Spleen (tissue), 11 donors: ENCODE data around the gene MRPS9. TPM values are rescaled to one million over a fixed set of nuclear protein-coding genes. Genes with fewer than 3 reads are reported as not detected.

ENCODE experiments used
- DNase-seq: peaks from one replicate; pipeline ENCODE4 v3.0.0-alpha.2; 2020
- H3K27ac ChIP-seq, 8 donors: fragments of 200-600 bp; sonication (generic) in 7 of 8; 1 replicate in 4 of 8; 2 replicates in 4 of 8; pipeline versions ENCODE4 v1.5.0 to v1.8.0; 2016 to 2021; ENCODE audit warnings: inconsistent platforms in 4 of 8, mild to moderate bottlenecking in 4 of 8, moderate library complexity in 1 of 8
- H3K27me3 ChIP-seq, 7 donors: fragments of 200-600 bp; sonication (generic) in 6 of 7; replicated peaks in 1 of 7; 1 replicate in 4 of 7; 2 replicates in 3 of 7; pipeline versions ENCODE4 v1.5.0 to v1.8.0; 2016 to 2021; ENCODE audit warnings: inconsistent platforms in 3 of 7, mild to moderate bottlenecking in 1 of 7
- H3K36me3 ChIP-seq, 6 donors: fragments of 200-600 bp; sonication (generic) in 5 of 6; 1 replicate in 4 of 6; 2 replicates in 2 of 6; pipeline versions ENCODE4 v1.5.0 to v1.8.0; 2016 to 2021; ENCODE audit warnings: inconsistent platforms in 2 of 6
- H3K4me1 ChIP-seq, 6 donors: fragments of 200-600 bp; sonication (generic) in 5 of 6; 1 replicate in 3 of 6; 2 replicates in 3 of 6; pipeline versions ENCODE4 v1.5.0 to v1.8.0; 2016 to 2021; ENCODE audit warnings: inconsistent platforms in 3 of 6
- H3K4me3 ChIP-seq, 8 donors: fragments of 200-600 bp; sonication (generic) in 7 of 8; 1 replicate in 4 of 8; 2 replicates in 4 of 8; pipeline versions ENCODE4 v1.5.0 to v1.8.0; 2016 to 2021; ENCODE audit warnings: inconsistent platforms in 4 of 8, mild to moderate bottlenecking in 4 of 8, moderate library complexity in 2 of 8
- H3K9me3 ChIP-seq, 8 donors: fragments of 200-600 bp; sonication (generic) in 7 of 8; 1 replicate in 4 of 8; 2 replicates in 4 of 8; pipeline versions ENCODE4 v1.5.0 to v1.8.0; 2016 to 2021; ENCODE audit warnings: inconsistent platforms in 4 of 8
- CTCF ChIP-seq, 11 experiments: fragments of 200-600 bp in 7 of 11; fragments of 450-650 bp in 4 of 11; sonication (generic) in 4 of 11; IDR thresholded peaks in 8 of 11; conservative IDR thresholded peaks in 3 of 11; 1 replicate in 7 of 11; 2 replicates in 4 of 11; pipeline versions ENCODE4 v1.4.0 to v1.8.0; 2016 to 2021; ENCODE audit warnings: antibody characterized with exemption in 11 of 11, inconsistent platforms in 4 of 11, mild to moderate bottlenecking in 1 of 11
- POLR2A ChIP-seq, 3 donors: fragments of 450-650 bp; IDR thresholded peaks; one replicate each; pipeline ENCODE4 v1.5.1; 2017; ENCODE audit warnings: antibody characterized with exemption in 3 of 3, mild to moderate bottlenecking in 1 of 3
- POLR2AphosphoS5 ChIP-seq, 3 donors: sonication (generic); formaldehyde crosslinking; IDR thresholded peaks; one replicate each; pipeline ENCODE4 v1.5.1; 2017; ENCODE audit warnings: antibody characterized with exemption in 3 of 3
- WGBS, 5 donors: extraction: QIAGEN DNeasy Blood & Tissue Kit in 3 of 5; methylation state at CpG; one replicate each; pipeline versions ENCODE4 v1.1.5 to v1.1.7; 2013 to 2018; 5-methylcytosine and 5-hydroxymethylcytosine counted together
- intact Hi-C: fragments of 100-400 bp; cut with DNase I; formaldehyde crosslinking; loops from one replicate; pipeline ENCODE4 v1.15.0; 2023; ENCODE audit warnings: low total_unique reads
- polyA plus RNA-seq, 3 donors: library from polyadenylated mRNA; stranded (reverse); fragments of 200-250 nt; gene quantifications; one replicate each; pipeline ENCODE4 v1.2.1, GENCODE V29; 2013
- total RNA-seq, 7 donors: library from RNA; depleted of rRNA in 3 of 7; stranded (reverse); fragments of >200 nt in 3 of 7; fragmentation: NEBNext Ultra II Directional in 4 of 7; extraction: Animal tissue kit (Norgen Biotek cat#: 25700) in 4 of 7; gene quantifications; one replicate each; pipeline versions ENCODE4 v1.1.0 to v1.2.1, GENCODE V29; 2016 to 2021
- donor health status: healthy with polysubstance abuse.
- donor health status: DM: no; HTN: no; CAD: no; lungs with moderate emphysema.
- donor health status: DM: no; HTN: no; CAD: no.
- donor health status: Bipolar disorder and iron deficiency.
- donor health status: healthy.
- donor health status: DM: no; HTN: no; CAD: no.
- donor health status: DM: yes; HTN: yes; CAD: no.

The MRPS9 gene
- total and polyA plus RNA-seq, 10 donors = 10.4 to 28.7 (median 16.0) TPM

GRCh38 chr2:105125428-105125827, 87.6 kb downstream of the MRPS9 start:
- TF ChIP-seq POLR2AphosphoS5 (IDR thresholded peaks at IDR 0.05) (no peak), CTCF (IDR thresholded peaks at IDR 0.05 in 8 of 11, conservative IDR thresholded peaks at IDR 0.05 in 3 of 11) (no peak), POLR2A (IDR thresholded peaks at IDR 0.05) (no peak)
- DNase-seq = peak; percentile 19
- intact Hi-C loops = no loop called here

GRCh38 chr2:105125920-105126319, 88.1 kb downstream of the MRPS9 start:
- H3K36me3 ChIP-seq = no peaks in the 10 kb centered on the region
- DNase-seq = no peak

More at GRCh38 chr2:105125428-105125827, 87.6 kb downstream of the MRPS9 start:
- Histone ChIP-seq H3K27ac (no peak overlapping the region), H3K9me3 (no peaks in the 10 kb centered on the region), H3K27me3 (peaks cover 0 to 5% (median 0%) of the 10 kb centered on the region in 7 donors), H3K4me1 (no peaks in the 10 kb centered on the region), H3K4me3 (no peak overlapping the region), H3K36me3 (no peaks in the 10 kb centered on the region)
- WGBS, 5 donors = 56 to 68% (median 65%) methylated on average over 4 of the region's 4 CpGs

GRCh38 chr2:105126336-105126735, 88.5 kb downstream of the MRPS9 start:
- no peak for DNase-seq
- no peak overlapping the region for H3K27ac ChIP-seq
- WGBS, 5 donors = 86 to 98% (median 94%) methylated on average over 5 of the region's 5 CpGs
- intact Hi-C loops = no loop called here
- peaks cover 0 to 5% (median 0%) of the 10 kb centered on the region in 7 donors for H3K27me3 ChIP-seq
- no peaks in the 10 kb centered on the region for H3K9me3 ChIP-seq
- no peak for TF ChIP-seq POLR2A (IDR thresholded peaks at IDR 0.05)
- TF ChIP-seq POLR2AphosphoS5 (IDR thresholded peaks at IDR 0.05) = no peak
- TF ChIP-seq CTCF (IDR thresholded peaks at IDR 0.05 in 8 of 11, conservative IDR thresholded peaks at IDR 0.05 in 3 of 11) = no peak
- no peaks in the 10 kb centered on the region for H3K36me3 ChIP-seq
- no peak overlapping the region for H3K4me3 ChIP-seq
- H3K4me1 ChIP-seq = no peaks in the 10 kb centered on the region

More at GRCh38 chr2:105125920-105126319, 88.1 kb downstream of the MRPS9 start:
- WGBS, 5 donors = 61 to 83% (median 81%) methylated on average over 3 of the region's 3 CpGs
- no peak overlapping the region for H3K4me3 ChIP-seq
- TF ChIP-seq CTCF (IDR thresholded peaks at IDR 0.05 in 8 of 11, conservative IDR thresholded peaks at IDR 0.05 in 3 of 11) (no peak), POLR2A (IDR thresholded peaks at IDR 0.05) (no peak), POLR2AphosphoS5 (IDR thresholded peaks at IDR 0.05) (no peak)
- no peaks in the 10 kb centered on the region for H3K4me1 ChIP-seq
- H3K9me3 ChIP-seq = no peaks in the 10 kb centered on the region
- intact Hi-C loops = no loop called here
- H3K27me3 ChIP-seq = peaks cover 0 to 5% (median 0%) of the 10 kb centered on the region in 7 donors
- H3K27ac ChIP-seq = no peak overlapping the region

GRCh38 chr2:105127289-105127915, 89.5 kb downstream of the MRPS9 start:
- Histone ChIP-seq H3K4me3 (no peak overlapping the region), H3K36me3 (no peaks in the 10 kb centered on the region), H3K4me1 (no peaks in the 10 kb centered on the region), H3K27ac (no peak overlapping the region), H3K9me3 (no peaks in the 10 kb centered on the region), H3K27me3 (peaks cover 0 to 5% (median 0%) of the 10 kb centered on the region in 7 donors)
- TF ChIP-seq CTCF (IDR thresholded peaks at IDR 0.05 in 8 of 11, conservative IDR thresholded peaks at IDR 0.05 in 3 of 11) (no peak), POLR2AphosphoS5 (IDR thresholded peaks at IDR 0.05) (no peak), POLR2A (IDR thresholded peaks at IDR 0.05) (no peak)
- 87 to 92% (median 90%) methylated on average over 12 to 15 of the region's 15 CpGs for WGBS, 5 donors
- intact Hi-C loops = no loop called here
- peak; percentile 62 for DNase-seq
